Midbrain (tissue), 1 donor: ENCODE results near the gene ETFA.
A peak's percentile ranks its signal among the peaks of the same experiment; 100 is the strongest.

ENCODE experiments used
- DNase-seq: peaks from one replicate; lab custom pipeline; 2025; lab: John Stamatoyannopoulos, UW

ETFA gene

DNA sequence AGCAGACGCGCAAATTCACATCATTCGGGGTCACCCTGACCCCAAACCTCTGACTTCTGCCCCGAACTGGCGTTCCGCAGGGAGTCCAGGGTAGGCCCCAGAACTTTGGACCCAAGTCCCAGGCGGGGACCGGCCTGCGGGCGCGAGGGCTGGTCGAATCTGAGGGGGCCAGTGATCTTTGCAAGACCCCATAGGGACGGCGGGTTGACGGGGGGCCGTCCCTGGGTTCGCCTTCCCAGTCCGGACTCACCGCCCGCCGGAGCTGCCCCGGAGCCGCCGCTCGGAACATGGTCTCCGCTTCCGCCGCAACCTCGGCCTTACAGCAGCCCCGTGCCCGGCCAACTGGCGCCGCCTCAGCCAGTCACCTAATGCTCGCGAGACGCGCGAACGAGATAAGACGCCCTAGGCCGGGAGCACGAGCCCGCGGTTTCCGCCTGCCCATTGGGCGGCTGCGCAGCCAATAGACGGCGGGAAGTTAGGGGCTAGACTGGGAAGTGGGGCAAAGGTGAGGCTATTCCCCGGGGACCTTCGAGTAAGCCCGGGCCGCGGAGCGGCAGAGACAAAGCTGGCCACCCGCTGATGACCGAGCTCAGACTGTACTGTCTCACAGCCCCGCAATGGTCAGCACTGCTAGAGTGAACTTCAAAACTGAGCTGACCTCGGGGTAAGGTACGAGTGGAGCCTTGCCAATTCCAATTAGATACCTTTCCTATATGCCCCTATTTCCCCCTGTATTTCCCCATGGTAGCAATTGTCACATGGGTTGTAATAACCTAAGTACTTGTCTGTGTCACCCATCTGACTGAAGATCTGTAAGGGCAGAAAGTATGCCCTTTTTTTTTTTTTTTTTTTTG, at the start of gene ETFA:
Gene ETFA, minus strand, starts transcription at position 370 of the 854 bp plus-strand sequence. Its CDS starts 81 bp downstream, at position 289.
- DNase-seq, result peak; percentile 91

DNA sequence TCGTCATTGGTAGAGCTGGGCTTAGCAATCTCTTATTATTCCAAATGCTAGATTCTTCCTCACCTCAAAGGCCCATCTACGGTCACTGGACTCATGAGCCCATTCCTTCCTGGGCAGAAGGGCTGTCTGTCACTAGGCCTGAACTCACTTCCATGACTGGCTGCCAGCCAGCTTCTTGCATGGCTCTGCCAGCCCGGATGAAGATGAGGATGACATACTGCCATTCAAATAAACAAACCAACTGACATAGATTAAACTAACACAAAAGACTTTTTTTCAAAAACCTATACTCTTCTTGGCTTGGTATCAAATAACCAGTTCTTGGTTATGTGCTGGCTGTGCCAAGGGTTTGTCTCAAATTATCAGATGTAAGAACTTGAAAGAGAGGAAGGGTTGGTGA, 49.1 kb upstream of the ETFA start:
- no peak for DNase-seq

DNA sequence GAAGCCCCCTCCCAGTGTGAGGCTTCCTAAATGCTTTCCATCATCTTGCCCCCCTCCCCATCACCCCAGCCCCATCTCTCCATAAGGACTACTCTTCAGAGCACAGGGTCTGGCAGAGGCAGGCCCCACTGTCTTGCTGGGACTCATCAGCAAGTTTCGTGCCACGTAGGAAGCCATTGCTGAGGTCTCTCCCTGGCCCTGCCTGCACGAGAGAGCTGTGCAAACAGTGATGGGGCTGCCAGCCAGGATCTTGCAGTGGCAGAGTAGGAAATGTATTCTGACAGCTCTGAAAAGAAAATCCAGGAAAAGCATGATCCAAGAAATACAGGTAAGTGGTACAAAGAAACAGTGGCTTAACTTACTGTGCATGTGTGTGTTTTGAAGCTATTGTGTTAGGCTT, 47.9 kb upstream of the ETFA start:
- no peak for DNase-seq

DNA sequence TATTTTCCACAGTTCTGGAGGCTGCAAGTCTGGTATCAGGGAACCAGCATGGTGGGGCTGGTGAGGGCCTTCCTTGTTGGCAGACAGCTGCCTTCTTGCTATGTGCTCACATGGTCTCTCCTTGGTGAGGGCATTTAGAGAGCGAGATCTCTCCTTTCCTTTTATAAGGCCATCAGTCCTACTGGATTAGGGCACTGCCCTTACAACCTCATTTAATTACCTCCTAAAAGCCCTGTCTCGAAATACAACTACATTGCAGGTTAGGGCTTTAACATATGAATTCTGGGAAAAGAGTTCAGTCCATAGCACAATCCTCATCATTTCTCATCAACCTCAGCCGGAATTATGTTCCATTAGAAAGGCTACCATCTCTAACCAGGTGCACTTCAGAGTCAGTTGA, 47.2 kb upstream of the ETFA start:
- DNase-seq, result no peak

DNA sequence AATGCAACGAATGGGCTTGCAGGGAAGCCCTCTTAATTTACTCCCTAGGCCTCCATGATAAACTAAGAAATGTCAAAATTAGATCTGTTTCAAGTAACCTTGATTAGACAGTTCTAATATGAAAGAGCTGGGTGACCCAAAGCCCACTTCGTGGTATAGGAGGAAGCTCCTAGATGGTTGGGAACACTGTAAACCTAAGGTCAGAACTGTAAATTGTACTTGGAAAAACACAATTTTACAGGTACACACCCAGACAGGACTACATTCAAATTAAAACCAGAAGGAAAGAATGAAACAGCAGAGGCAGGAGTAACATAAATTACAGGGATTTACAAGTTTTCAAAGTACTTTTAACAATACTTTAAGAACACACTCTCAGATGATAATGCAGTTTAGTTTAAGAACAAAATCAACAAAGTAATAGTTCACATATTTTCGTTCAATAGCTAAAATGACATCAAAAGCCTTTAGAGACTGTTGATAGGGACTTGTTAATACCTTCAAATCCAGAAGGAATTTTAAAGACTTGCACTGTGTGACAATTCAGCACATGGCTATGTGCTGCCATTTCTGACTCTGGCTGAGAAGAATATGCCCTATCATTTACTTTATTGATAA, 43.7 kb upstream of the ETFA start:
- DNase-seq, result no peak

DNA sequence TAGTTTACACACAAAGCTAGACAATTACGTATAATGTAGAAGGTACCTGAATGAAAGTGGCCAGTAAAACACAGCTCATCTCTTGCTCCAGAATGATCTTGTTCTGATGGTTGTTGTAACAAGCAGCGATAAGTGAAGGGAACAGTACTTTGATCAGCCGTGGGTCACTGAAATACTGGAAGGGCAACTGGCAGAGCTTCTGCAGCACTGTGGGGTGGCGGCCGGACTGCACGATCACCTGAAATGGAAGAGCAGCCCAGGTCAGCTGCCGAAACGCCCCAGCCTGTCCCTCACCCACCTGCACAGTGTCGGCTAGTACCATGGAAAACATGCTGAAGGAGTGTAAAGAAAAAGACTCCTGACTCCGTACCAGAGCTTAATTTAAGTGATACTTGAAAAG, 42.6 kb upstream of the ETFA start:
- no peak for DNase-seq

DNA sequence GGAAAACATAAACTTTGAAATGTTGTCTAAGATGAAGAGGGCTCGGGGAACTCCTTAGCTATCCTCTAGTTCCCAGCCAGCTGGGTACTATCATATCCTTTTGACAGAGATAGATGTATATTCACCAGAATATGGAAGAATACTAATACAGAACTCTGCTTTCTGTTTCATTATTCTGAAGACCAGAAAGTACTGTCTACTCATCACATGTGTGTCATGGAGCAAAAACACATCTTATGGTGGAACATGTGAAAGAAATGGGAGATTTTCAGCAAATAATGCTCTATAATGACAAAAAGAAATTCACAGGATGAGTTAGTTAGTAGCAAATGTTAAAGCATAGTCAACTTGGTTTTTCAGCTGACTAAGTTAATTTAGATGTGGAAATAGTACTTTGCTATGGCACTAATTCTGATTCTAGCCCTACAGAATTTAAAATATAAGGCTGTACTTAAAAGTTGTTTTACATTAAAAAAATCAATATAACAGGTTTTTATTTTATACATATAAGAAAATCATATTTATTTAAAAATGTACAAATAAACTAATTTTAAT, 41.8 kb upstream of the ETFA start:
- no peak for DNase-seq

DNA sequence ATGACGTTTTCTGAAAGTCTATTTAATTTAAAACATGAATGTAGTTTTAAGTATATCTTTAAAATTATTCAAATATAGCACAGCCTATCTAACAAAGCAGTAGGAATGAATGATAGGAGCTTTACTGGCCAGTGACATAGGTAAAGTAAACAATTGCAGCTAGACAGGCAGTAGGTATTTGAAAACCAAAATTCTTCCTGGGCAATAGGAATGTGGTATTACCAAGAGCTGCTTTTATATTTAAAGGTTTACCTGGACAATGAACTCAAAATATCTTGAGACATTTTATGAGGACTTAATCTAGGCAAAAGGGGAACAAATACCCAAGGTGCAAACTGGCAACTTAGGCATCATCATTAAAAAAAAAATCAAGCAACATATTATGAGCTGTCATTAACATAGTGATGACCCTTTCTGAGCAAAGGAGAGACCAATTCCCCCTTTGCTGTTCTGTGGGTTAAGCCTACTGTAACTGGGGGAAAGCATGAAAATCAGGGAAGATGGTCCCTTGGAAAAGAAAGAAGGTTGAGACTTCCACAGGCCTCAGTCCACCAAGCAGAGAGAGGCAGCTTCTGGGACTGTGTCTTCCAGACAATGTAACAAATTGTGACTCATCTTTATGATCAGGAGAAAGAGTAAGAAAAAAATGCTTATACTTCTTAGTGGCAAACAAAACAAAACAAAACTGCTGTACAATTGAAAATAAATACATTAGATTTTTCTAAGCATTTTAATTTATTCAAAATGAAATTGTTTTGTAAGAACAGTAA, 38.2 kb upstream of the ETFA start:
- DNase-seq, result no peak

DNA sequence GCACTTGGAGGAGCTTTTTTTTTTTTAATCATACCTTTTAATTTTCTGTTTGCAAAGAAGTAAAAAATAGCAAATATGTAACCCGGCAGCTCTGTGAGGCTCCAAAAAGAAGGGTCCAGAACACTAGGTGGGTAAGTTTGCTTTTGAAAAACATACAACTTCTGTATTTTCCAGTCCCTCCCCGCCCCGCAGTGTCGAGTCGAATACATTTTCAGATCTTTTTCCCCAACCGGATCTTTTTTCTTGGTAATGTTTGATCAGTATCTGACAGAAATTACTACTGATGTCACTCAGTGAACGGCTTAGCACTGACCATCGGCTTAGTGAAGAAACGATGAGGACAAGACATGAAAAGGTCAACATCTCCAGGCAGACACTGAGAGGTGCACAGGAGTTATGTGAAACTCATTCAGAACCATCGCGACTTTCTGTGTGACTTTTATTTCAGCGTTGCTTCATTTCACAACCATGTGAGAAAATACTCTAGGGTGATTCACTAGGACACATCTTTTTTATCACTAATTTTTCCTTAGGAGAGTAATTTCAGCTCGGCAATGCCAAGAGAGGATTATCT, 36.3 kb upstream of the ETFA start:
- no peak for DNase-seq

DNA sequence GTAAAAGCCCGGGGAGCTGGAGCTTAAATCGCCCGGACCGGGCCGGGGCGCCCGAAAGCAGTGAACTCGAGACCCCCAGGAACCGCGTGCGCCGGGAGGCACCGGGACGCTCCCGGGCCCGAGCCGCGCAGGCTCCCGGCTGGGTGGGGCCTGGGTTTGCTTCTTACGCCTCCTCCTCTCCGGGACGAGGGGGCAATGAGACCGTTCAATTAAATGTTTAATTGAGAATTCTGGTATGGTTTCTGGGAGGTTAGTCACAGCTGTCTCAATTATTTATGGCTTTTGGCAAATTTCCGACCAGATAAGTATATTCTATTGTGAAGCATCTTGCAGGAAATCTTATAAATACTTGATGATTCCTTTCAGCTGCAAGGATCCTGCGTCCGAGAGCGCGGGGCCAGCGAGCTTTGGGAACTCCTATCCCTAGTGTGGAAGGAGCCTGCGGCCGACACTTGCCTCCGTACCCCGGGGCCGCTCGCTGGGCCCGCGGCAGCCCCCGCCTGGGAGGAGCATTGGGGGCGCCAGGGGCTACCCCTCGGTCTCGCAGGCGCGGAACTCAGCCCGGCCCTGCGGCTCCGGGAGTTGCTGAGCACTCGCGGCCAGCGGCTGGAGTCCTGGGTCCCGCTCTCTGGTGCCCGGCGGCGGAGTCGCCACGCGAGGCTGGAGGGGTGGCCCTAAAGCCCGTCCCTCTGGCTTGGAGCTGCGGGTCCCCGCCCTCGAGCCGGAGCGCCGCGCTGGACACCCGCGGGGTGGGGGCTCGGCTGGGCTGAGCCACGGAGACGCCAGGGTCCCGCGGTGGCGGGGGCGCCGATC, 35.6 kb upstream of the ETFA start:
- no peak for DNase-seq

DNA sequence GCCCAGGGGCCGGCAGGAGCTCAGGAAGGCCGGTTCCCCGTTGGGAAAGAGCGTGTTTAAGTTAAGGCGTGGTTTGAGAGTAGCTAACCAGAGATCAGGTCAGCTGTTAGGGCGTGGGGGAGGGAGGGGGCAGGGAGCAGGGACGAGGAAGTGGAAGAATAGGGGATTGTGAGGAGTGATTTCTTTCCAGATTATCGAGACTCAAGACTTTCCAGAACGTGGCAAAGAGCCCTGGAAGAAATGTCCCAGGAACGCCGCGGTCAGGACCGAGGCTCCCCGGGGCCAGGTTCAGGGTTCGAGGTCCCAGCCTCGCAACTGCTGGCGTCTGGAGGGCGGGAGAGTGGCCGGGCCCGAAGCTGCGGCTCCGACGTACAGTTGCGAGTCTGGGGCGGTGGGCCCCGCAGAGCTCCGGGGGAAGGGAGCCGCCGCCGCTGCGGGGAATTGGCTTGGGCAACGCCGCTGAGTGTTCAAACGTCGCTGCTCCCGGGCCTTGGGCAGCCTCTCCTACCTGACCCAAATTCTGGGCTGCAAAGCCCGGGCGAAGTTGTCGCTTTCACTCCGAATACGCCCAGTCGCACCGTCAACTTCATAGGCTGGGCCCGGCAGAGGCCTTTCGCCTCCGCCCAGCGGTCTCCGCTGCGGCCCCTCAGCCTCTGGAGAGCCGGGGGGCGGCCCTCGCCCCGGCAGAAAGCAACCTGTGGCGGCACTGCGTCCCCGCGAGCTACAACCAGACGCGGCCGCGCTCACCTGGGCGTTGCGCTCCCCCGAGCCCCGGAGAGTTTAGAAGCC, 34.8 kb upstream of the ETFA start:
- DNase-seq, result no peak

DNA sequence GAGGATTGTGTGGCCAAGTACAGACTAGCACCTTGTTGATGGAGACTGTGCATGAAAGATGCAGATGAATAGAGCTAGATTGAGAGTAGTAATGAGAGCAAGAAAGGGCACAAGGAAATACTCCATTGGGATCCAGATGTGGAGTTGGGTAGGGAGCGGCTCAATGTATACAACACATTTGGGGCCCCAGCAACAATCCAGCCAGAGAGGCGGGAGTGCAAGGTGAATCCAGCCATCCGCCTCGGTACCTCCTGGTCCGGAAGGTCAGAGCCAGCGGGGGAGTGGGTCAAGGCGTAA, 34.3 kb upstream of the ETFA start:
- DNase-seq, result no peak

DNA sequence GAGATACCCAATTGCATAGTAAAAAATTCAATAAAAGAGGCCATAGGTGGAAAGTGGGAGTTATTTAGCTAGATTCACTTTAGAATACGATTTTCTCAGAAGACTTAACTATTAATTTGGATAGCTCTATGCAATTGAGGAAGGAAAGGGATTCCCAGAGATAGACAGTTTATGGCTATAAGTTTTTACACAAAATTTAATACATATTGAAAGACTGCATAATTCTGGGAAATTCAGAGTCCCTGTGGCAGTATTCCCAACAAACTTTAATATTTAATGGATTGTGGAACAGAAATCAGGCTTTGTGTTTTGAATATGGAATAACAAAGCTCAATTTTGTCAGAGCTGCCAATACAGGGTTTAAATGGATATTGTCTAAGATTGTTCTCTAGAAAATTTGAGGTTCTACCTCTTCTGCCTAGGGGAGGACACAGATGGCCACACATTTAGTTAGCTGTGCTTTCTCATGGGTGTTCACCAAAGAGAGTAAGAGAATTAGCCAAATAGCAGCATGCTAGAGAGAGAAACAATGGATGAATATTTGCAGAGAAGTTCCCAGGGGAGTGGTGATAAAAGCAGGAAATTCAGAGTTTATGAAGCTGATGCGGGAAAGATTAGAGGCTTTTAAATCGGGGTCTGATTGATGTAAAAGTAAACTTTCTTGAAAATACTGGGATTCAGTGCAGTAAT, 33.8 kb upstream of the ETFA start:
- DNase-seq, result no peak

DNA sequence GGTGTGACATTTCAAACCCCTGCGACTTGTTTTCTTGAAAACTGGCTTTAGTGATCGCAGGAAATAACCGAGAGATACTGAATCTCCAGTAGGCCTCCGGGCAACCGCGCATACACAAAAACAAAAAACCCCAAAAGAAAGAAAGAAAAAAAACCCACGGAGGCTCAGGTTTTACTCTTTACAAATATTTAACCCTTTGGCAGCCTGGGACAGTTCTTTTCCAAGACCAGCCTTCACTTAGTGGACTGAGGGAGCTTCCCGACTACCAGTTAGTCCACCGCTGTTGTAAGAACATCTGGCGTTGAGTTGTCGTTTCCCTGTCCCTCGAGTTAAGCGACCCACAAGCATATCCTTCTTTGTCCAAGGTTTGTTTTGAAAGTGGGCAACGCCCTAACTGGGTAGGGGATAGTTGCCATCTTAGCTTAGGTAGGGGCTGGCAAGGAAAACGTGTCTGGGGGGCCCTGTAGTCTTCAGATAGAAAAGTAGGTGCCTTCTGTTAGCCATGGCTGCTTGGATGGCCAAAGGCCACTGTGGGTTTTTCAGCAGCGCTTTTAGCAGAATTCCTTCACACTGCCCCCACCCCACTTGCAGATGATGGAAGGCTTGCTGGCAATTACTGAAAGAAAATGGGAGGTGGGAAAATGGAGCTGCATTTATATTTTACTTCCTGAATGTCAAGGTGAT, 32.2 kb upstream of the ETFA start:
- no peak for DNase-seq

DNA sequence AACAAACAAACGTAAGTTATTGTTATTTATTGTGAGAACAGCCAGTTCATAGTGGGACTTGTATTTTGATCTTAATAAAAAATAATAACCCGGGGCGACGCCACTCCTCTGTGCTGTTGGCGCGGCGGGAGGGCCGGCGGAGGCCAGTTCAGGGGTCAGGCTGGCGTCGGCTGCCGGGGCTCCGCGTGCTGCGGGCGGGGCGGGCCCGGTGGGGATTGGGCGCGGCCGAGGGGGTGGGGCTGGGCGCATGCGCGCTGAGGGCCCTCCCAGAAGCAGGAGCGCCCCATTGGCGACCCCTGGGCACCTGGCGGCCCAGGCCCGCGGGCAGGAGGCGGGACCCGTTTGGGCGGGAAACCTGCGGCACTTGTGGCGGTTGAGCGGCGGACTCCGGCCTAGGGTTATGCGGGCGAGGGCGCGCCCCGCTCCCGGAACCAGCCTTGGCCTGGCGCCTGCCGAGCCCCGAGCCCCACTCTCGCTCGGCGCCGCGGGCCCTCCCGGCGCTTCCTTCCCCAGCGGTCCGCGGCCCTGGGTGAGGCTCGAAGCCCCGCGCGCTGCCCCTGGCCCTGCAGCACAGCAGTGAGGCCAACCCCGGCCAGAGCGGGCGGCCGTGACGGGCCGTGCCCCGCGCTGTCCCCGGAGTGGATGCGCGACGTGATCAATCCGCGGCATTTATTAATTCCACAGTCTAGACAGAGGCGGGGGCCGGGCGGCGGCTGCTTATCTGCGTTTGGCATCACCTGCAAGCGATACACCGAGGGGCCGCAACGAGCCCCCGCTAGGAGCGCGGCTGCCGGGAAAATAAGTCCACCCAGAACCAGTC, 31.3 kb upstream of the ETFA start:
- no peak for DNase-seq

DNA sequence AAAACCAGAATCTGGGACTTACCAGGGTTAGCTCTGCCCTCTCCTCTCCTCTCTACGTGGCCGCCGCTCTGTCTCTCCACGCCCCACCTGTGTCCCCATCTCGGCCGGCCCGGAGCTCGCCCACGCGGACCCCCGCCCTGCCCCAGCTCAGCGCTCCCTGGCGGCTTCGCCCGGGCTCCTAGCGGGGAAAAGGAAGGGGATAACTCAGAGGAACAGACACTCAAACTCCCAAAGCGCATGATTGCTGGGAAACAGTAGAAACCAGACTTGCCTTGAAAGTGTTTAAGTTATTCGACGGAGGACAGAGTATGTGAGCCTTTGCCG, 30.8 kb upstream of the ETFA start:
- DNase-seq, result no peak

DNA sequence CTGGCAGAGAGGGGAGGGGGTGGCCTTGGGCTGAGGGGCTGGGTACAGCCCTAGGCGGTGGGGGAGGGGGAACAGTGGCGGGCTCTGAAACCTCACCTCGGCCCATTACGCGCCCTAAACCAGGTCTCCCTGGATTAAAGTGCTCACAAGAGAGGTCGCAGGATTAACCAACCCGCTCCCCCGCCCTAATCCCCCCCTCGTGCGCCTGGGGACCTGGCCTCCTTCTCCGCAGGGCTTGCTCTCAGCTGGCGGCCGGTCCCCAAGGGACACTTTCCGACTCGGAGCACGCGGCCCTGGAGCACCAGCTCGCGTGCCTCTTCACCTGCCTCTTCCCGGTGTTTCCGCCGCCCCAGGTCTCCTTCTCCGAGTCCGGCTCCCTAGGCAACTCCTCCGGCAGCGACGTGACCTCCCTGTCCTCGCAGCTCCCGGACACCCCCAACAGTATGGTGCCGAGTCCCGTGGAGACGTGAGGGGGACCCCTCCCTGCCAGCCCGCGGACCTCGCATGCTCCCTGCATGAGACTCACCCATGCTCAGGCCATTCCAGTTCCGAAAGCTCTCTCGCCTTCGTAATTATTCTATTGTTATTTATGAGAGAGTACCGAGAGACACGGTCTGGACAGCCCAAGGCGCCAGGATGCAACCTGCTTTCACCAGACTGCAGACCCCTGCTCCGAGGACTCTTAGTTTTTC, 30.2 kb upstream of the ETFA start:
- DNase-seq, result no peak

DNA sequence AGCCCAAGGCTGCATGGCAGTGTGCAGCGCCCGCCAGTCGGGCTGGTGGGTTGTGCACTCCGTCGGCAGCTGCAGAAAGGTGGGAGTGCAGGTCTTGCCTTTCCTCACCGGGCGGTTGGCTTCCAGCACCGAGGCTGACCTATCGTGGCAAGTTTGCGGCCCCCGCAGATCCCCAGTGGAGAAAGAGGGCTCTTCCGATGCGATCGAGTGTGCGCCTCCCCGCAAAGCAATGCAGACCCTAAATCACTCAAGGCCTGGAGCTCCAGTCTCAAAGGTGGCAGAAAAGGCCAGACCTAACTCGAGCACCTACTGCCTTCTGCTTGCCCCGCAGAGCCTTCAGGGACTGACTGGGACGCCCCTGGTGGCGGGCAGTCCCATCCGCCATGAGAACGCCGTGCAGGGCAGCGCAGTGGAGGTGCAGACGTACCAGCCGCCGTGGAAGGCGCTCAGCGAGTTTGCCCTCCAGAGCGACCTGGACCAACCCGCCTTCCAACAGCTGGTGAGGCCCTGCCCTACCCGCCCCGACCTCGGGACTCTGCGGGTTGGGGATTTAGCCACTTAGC, 29.6 kb upstream of the ETFA start:
- DNase-seq, result no peak
